Measurements from ENCODE around the gene ORMDL1. TPM values are rescaled to one million over a fixed set of nuclear protein-coding genes. Genes with fewer than 3 reads are reported as not detected.

The ORMDL1 gene
- polyA plus RNA-seq, 3 donors: 76.4 to 204 (median 93.2) TPM

DNA sequence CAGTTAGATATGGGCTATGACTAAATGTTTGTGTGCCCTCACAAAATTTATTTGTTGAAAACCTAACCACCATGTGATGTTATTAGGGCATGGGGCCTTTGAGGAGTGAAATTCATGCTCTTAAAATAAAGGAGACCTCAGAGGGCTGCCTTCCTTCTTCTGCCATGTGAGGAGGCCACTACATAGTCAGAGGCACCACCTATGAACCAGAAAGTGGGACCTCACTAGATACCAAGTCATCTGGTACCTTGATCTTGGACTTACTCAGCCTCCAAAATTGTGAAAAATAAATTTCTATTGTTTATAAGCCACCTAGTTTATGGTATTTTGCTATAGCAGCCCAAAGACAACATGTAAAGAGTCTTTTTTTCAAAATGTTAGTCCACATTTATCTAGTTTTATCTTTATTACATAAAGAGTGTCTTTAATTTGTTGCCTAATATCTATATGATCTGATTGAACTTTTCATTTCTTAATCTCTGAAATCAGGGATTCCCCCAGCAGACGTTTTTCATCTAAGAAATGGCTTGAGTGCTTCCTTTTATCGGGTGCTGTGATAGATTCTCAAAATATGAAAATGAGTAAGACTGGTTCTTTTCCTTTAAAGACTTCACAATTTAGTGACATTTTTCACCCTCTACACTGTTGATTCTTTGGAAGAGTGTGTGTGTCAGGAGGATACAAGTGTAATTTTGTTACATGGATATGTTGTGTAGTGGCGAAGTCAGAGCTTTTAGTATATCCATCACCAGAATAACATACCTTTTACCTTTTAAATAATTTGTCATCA, 34.3 kb upstream of the ORMDL1 start:
- H3K27me3 Mint-ChIP-seq (ENCODE audit: low read depth in 3 of 3): no peaks in the 10 kb centered on the region
- no peak overlapping the region for H3K4me3 Mint-ChIP-seq
- no peak for DNase-seq
- intact Hi-C loops (cut with micrococcal nuclease): no loop called here
- Histone ChIP-seq H3K4me2 (replicated peaks; ENCODE audit: extremely low read depth, low read length, poor library complexity, severe bottlenecking) (no peak overlapping the region), H4K20me1 (ENCODE audit: insufficient read depth, low read length) (no peaks in the 10 kb centered on the region), H3K9ac (ENCODE audit: insufficient read depth, low read length, poor library complexity, severe bottlenecking) (no peak overlapping the region), H3K9me3 (replicated peaks in 1 of 2; ENCODE audit: control insufficient read depth in 1 of 2, insufficient read depth in 1 of 2, low read length in 2 of 2) (peaks cover 0 to 7% of the 10 kb centered on the region in 2 donors), H2AFZ (ENCODE audit: insufficient read depth, low read depth, low read length, poor library complexity, severe bottlenecking) (no peak overlapping the region), H3K36me3 (replicated peaks in 1 of 2; ENCODE audit: control insufficient read depth in 1 of 2, insufficient read depth in 2 of 2, low read length in 2 of 2) (peaks cover 3 to 51% of the 10 kb centered on the region in 2 donors), H3K27ac (ENCODE audit: low read depth in 1 of 2, low read length in 2 of 2) (no peak overlapping the region), H3K4me3 (replicated peaks in 1 of 3; ENCODE audit: low read depth in 2 of 3, low read length in 3 of 3) (no peak overlapping the region), H3K27me3 (ENCODE audit: control insufficient read depth in 2 of 2, insufficient read depth in 2 of 2, low read length in 2 of 2) (no peaks in the 10 kb centered on the region), H3K79me2 (ENCODE audit: insufficient read depth, low read length) (no peaks in the 10 kb centered on the region), H3K4me1 (ENCODE audit: control insufficient read depth in 1 of 2, insufficient read depth in 2 of 2, low read length in 2 of 2) (no peaks in the 10 kb centered on the region)
- H3K27ac Mint-ChIP-seq: no peak overlapping the region
- TF ChIP-seq, protein P1, sequence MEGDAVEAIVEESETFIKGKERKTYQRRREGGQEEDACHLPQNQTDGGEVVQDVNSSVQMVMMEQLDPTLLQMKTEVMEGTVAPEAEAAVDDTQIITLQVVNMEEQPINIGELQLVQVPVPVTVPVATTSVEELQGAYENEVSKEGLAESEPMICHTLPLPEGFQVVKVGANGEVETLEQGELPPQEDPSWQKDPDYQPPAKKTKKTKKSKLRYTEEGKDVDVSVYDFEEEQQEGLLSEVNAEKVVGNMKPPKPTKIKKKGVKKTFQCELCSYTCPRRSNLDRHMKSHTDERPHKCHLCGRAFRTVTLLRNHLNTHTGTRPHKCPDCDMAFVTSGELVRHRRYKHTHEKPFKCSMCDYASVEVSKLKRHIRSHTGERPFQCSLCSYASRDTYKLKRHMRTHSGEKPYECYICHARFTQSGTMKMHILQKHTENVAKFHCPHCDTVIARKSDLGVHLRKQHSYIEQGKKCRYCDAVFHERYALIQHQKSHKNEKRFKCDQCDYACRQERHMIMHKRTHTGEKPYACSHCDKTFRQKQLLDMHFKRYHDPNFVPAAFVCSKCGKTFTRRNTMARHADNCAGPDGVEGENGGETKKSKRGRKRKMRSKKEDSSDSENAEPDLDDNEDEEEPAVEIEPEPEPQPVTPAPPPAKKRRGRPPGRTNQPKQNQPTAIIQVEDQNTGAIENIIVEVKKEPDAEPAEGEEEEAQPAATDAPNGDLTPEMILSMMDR (IDR thresholded peaks at IDR 0.05): no peak
- H3K9me3 Mint-ChIP-seq: peaks cover 4 to 13% (median 7%) of the 10 kb centered on the region in 7 donors
- no peaks in the 10 kb centered on the region for H3K4me1 Mint-ChIP-seq
- WGBS (ENCODE audit: insufficient coverage): no CpG with 5 or more reads among the region's 3 CpGs
- H3K36me3 Mint-ChIP-seq: peaks cover 28 to 54% of the 10 kb centered on the region in 2 donors

DNA sequence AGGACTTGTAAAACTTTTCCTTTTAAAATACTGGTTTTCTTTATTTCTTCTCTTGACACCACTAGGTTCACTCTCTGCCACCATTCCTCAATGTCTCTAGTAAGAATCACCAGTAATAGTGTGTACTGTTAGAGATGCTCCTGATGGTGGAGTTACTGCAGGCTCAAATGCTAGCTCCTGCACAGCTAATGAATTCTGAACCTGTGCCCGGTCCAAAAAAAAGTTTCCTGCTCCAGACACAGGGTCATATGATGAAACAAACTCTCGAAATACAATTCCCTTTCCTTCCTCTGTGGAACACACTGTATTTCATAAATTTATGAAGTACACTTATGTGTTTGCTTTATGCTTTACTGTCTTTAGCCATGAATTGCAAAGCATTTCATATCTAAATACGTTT, 19.3 kb upstream of the ORMDL1 start:
- Mint-ChIP-seq H3K27ac (no peak overlapping the region), H3K9me3 (peaks cover 0 to 2% (median 0%) of the 10 kb centered on the region in 7 donors), H3K4me1 (peaks cover 2% of the 10 kb centered on the region), H3K36me3 (peaks cover 22 to 27% of the 10 kb centered on the region in 2 donors), H3K4me3 (no peak overlapping the region), H3K27me3 (ENCODE audit: low read depth in 3 of 3) (no peaks in the 10 kb centered on the region)
- Histone ChIP-seq H3K4me2 (replicated peaks; ENCODE audit: extremely low read depth, low read length, poor library complexity, severe bottlenecking) (no peak overlapping the region), H3K27ac (ENCODE audit: low read depth in 1 of 2, low read length in 2 of 2) (no peak overlapping the region), H2AFZ (ENCODE audit: insufficient read depth, low read depth, low read length, poor library complexity, severe bottlenecking) (no peak overlapping the region), H3K27me3 (ENCODE audit: control insufficient read depth in 2 of 2, insufficient read depth in 2 of 2, low read length in 2 of 2) (no peaks in the 10 kb centered on the region), H4K20me1 (ENCODE audit: insufficient read depth, low read length) (no peaks in the 10 kb centered on the region), H3K4me1 (ENCODE audit: control insufficient read depth in 1 of 2, insufficient read depth in 2 of 2, low read length in 2 of 2) (no peaks in the 10 kb centered on the region), H3K79me2 (ENCODE audit: insufficient read depth, low read length) (no peaks in the 10 kb centered on the region), H3K9me3 (replicated peaks in 1 of 2; ENCODE audit: control insufficient read depth in 1 of 2, insufficient read depth in 1 of 2, low read length in 2 of 2) (no peaks in the 10 kb centered on the region), H3K4me3 (replicated peaks in 1 of 3; ENCODE audit: low read depth in 2 of 3, low read length in 3 of 3) (no peak overlapping the region), H3K36me3 (replicated peaks in 1 of 2; ENCODE audit: control insufficient read depth in 1 of 2, insufficient read depth in 2 of 2, low read length in 2 of 2) (peaks cover 24 to 38% of the 10 kb centered on the region in 2 donors), H3K9ac (ENCODE audit: insufficient read depth, low read length, poor library complexity, severe bottlenecking) (no peak overlapping the region)
- no peak for DNase-seq
- no CpG with 5 or more reads among the region's 3 CpGs for WGBS (ENCODE audit: insufficient coverage)
- TF ChIP-seq, protein P1 (IDR thresholded peaks at IDR 0.05): no peak
- intact Hi-C loops (cut with micrococcal nuclease): no loop called here
